Glutamatergic neuron (in vitro differentiated cells): Measurements from ENCODE around the gene SLC47A2. TPM values are rescaled to one million over a fixed set of nuclear protein-coding genes. Genes with fewer than 3 reads are reported as not detected.

ENCODE experiments used
- DNase-seq: peaks from one replicate; pipeline ENCODE4 v3.0.0; 2022
- H3K27ac Mint-ChIP-seq: one replicate; pipeline ENCODE4 v1.8.0; 2020; ENCODE audit warnings: mild to moderate bottlenecking, mixed read lengths, inconsistent platforms; ENCODE audit not compliant: unreplicated experiment
- H3K27me3 Mint-ChIP-seq: one replicate; pipeline ENCODE4 v1.8.0; 2020; ENCODE audit warnings: mild to moderate bottlenecking, moderate library complexity, mixed read lengths, inconsistent platforms; ENCODE audit not compliant: unreplicated experiment
- H3K36me3 Mint-ChIP-seq: one replicate; pipeline ENCODE4 v1.8.0; 2020; ENCODE audit warnings: mild to moderate bottlenecking, mixed read lengths, inconsistent platforms; ENCODE audit not compliant: unreplicated experiment
- H3K4me1 Mint-ChIP-seq: one replicate; pipeline ENCODE4 v1.8.0; 2020; ENCODE audit warnings: mild to moderate bottlenecking, low read depth, mixed read lengths, inconsistent platforms; ENCODE audit not compliant: unreplicated experiment
- H3K4me3 Mint-ChIP-seq: one replicate; pipeline ENCODE4 v1.8.0; 2020; ENCODE audit warnings: mild to moderate bottlenecking, mixed read lengths, inconsistent platforms; ENCODE audit not compliant: unreplicated experiment
- H3K9me3 Mint-ChIP-seq: one replicate; pipeline ENCODE4 v1.8.0; 2020; ENCODE audit warnings: mild to moderate bottlenecking, moderate library complexity, mixed read lengths, inconsistent platforms; ENCODE audit not compliant: unreplicated experiment
- total RNA-seq: library from RNA; stranded (reverse); fragmentation: NEBNext Ultra II Directional; extraction: Animal tissue kit (Norgen Biotek cat#: 25700); gene quantifications from one replicate; pipeline ENCODE4 v1.2.1, GENCODE V29; 2021; ENCODE audit not compliant: unreplicated experiment
- TF ChIP-seq, protein P1 (sequence below): fragments of 200-600 bp; sonication (generic); IDR thresholded peaks from one replicate; pipeline ENCODE4 v1.5.0; 2021; ENCODE audit not compliant: partially characterized antibody, unreplicated experiment

The SLC47A2 gene
- total RNA-seq, 1 donor from 2014 or later, result not detected

DNA sequence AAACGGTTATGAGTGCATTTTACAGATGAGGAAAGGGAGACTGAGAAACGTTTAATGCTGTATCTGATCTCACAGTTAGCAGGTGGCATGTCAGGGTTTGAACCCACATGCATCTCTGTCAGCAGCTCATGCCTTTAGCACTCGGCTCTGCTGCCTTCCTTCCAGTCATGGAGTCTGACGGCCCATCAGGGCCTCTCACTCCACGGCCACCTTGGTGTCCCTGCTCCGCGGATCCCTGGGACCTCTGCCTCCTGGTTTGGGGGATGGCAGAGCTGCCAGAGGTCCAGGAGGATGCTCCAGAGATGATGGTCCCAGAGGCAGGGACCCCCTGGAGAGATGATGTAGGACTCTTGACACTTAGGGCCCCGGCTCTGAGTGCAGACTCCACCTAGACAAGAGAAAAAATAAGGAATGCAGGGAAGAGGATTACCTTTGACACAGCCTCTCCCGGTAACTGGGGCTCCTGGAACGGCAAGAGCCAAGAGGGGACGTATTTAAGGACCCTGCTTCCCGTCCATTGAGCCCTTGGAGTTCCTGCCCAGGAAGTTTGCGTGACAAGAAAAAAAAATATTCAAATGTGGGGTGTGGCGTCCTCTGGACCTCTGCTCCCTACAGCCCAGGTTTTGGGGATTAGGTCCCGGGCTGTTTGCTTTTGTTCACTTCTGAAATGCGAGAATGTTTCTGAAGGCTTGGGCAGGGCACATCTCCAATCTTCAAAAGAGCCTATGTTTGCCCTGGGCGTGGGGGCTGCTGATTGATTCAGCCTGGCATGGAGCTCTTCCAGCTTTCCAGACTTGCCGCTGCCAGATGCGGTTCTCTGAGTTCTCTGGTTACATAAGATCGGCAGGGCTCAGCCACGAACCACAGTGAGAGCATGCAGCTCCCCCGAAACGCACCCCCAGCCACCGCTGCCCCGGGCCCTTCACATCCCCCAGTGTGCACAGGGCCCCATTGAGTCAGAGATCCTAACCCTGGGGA, 31.7 kb upstream of the SLC47A2 start, which contains the start of gene ALDH3A1:
ALDH3A1 (minus strand) TSS at position 470 of the 978 bp plus-strand sequence. CDS start 3,169 bp downstream, outside the sequence.
- TF ChIP-seq, protein P1, sequence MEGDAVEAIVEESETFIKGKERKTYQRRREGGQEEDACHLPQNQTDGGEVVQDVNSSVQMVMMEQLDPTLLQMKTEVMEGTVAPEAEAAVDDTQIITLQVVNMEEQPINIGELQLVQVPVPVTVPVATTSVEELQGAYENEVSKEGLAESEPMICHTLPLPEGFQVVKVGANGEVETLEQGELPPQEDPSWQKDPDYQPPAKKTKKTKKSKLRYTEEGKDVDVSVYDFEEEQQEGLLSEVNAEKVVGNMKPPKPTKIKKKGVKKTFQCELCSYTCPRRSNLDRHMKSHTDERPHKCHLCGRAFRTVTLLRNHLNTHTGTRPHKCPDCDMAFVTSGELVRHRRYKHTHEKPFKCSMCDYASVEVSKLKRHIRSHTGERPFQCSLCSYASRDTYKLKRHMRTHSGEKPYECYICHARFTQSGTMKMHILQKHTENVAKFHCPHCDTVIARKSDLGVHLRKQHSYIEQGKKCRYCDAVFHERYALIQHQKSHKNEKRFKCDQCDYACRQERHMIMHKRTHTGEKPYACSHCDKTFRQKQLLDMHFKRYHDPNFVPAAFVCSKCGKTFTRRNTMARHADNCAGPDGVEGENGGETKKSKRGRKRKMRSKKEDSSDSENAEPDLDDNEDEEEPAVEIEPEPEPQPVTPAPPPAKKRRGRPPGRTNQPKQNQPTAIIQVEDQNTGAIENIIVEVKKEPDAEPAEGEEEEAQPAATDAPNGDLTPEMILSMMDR, result no peak
- H3K4me3 Mint-ChIP-seq, result no peak within 1 kb of the TSS
- H3K27me3 Mint-ChIP-seq, result peaks cover 8% of the 10 kb centered on the region
- H3K36me3 Mint-ChIP-seq, result peaks cover 5% of the 10 kb centered on the region
- H3K9me3 Mint-ChIP-seq, result peaks cover 7% of the 10 kb centered on the region
- no peaks in the 10 kb centered on the region for H3K4me1 Mint-ChIP-seq
- H3K27ac Mint-ChIP-seq, result no peak within 1 kb of the TSS
- DNase-seq, result no peak

DNA sequence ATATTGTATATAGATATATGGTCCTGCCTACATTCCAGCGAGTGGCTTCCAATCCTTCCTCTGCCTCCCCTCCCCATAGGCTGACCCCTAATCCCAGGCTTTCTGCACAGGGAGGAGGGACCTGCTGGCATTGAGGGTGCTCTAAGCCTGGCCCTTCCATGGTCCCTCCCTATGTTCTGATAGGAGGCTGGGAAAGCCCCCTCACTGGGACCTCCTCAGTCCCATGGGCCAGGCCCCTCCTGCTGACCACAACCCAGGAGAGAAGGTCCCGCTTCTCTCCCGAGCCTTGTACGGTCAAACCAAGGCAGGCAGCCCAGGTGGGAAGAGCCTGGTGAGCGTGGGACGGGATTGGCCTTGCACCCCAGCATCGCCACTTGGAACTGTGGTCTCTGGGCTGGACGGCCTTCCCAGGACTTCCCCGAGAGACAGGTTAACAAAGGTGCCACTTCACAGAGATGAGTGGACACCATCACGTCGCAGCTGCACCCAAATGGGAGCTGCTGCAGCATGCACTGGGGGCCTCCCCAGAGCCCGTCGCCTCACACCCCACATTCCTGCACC, 30.9 kb upstream of the SLC47A2 start:
- Mint-ChIP-seq H3K9me3 (peaks cover 7% of the 10 kb centered on the region), H3K4me3 (no peak overlapping the region), H3K4me1 (no peaks in the 10 kb centered on the region), H3K36me3 (peaks cover 5% of the 10 kb centered on the region), H3K27ac (no peak overlapping the region), H3K27me3 (peaks cover 12% of the 10 kb centered on the region)
- no peak for DNase-seq
- TF ChIP-seq, protein P1, result no peak

DNA sequence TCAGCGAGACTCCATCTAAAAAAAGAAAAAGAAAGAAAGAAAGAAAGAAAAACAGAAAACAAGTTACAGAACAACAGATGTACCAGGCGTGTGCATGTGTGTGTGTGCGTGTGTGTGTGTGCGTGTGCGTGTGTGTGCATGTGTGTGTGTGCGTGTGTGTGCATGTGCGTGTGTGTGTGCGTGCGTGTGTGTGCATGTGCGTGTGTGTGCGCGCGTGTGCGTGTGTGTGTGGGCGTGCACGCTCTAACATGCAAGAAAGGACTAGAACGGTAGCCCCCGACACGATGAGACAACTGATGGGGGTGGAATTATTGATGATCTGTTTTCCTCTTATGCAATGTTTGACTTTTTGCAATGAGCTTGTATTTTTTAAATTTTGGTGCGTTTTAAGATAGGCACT, 30.1 kb upstream of the SLC47A2 start:
- H3K9me3 Mint-ChIP-seq, result peaks cover 7% of the 10 kb centered on the region
- DNase-seq, result no peak
- peaks cover 10% of the 10 kb centered on the region for H3K27me3 Mint-ChIP-seq
- no peak overlapping the region for H3K27ac Mint-ChIP-seq
- H3K4me3 Mint-ChIP-seq, result no peak overlapping the region
- H3K36me3 Mint-ChIP-seq, result peaks cover 5% of the 10 kb centered on the region
- no peaks in the 10 kb centered on the region for H3K4me1 Mint-ChIP-seq
- TF ChIP-seq, protein P1, result no peak

DNA sequence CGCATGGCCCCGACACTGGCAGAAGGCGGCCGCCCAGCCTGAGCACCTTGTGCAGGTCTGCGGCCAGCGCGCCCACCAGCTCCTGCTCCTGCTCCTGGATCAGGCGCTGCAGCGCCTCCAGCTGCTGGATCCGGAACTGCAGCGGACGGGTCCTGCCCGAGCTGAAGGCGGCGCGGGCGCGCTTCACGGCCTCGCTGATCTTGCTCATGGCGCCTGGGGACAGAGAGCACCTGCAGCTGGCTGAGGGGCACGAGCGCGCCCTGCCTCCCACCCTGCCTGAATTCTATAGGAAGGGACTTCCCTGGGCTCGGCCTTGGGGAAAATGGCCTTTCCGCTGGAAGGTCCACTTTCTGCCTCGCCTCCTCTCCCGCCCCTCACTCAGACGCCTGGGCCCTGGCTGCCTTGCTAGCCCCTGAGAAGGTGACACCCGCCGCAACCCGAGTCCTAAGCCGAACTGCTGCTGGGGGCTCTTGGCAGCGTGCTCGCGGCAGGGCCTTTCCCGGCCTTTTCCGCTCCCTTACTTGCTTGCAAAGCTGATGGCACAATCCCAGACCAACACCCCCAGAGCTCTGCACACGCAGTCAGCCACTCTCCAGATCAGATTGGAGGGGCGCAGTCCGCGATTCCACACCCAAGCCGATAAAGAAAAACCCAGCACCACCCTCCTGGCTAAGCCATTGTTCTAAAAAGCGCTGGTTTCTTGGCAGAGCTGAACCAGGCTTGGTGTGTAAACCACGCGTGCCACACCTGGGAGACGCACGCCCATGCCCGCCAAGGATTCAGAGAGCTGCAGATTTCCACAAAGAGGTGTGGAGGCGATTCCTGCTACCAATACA, 28.8 kb upstream of the SLC47A2 start:
- TF ChIP-seq, protein P1, result peak; percentile 99
- H3K4me3 Mint-ChIP-seq, result no peak overlapping the region
- peaks cover 2% of the 10 kb centered on the region for H3K9me3 Mint-ChIP-seq
- no peak overlapping the region for H3K27ac Mint-ChIP-seq
- H3K36me3 Mint-ChIP-seq, result no peaks in the 10 kb centered on the region
- H3K27me3 Mint-ChIP-seq, result peaks cover 10% of the 10 kb centered on the region
- H3K4me1 Mint-ChIP-seq, result no peaks in the 10 kb centered on the region
- DNase-seq, result peak; percentile 98
